HG03354 (cell line): Measurements from ENCODE around the gene NFIB.

ENCODE experiments used
- ATAC-seq: cut with Tn5 transposase; IDR thresholded peaks from one replicate; pipeline ENCODE4 v1.9.1; 2021; ENCODE audit warnings: mild to moderate bottlenecking; ENCODE audit not compliant: unreplicated experiment, poor library complexity, severe bottlenecking

Gene NFIB

GRCh38 chr9:14139287-14139686 lies 174.7 kb downstream of the NFIB start:
- ATAC-seq: no peak

DNA sequence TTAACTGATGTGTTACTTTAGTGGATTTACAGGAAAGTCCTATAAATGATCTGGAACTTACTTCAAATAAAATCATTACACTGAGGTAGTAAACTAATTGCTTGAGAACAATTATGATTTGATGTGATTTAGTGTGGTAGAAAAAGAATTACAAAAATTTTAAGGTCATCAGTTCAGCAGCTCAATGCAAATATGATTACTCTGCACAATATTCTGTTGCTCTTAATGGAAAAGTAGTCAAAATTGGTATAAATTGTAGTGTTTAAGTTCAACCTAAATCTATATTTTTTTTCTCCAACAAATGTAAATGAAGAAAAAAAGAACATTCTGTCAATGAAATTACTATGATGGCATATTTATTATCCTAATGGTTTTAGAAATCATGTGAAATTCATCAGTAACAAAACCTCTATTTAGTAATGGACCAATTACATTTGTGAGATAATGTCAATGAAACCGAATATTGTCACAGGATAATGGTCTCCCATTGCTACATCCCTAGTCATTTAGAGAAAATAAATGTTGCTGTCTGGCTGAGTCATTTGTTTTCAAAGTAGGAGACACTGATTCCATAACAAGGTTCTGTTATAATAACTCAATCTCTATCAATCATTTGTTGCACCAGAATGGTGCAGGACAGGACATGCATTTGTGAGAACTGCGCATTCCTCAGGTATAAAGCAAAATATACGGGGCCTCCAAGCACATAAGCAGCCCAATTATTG lies 177.1 kb downstream of the NFIB start:
- no peak for ATAC-seq

DNA sequence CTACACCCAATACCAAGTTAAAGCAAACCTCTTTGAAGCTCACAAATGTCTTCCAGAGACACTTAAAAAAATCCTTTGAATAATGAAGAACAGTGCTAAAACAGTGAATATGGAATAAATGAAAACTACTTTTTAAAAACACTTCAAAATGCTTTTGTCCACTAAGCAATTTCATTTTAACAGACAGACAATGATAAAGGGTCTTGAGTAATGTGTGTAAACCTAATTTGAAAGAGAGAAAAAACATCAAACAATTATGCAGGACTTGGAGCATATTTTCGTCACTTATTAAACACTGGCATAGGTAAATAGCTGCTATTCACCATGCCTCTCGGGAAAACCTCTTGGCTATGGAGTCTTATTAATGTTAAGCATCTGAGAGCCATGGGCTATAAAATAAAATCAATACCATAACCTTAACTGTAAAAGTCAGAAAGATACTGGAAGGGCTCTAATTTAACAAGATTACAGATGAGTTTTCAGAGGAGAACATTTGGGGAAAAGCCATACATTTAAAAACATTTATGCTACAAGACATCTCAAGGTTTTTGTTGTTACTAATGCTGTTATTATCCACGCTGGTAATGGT lies 177.8 kb downstream of the NFIB start:
- no peak for ATAC-seq

DNA sequence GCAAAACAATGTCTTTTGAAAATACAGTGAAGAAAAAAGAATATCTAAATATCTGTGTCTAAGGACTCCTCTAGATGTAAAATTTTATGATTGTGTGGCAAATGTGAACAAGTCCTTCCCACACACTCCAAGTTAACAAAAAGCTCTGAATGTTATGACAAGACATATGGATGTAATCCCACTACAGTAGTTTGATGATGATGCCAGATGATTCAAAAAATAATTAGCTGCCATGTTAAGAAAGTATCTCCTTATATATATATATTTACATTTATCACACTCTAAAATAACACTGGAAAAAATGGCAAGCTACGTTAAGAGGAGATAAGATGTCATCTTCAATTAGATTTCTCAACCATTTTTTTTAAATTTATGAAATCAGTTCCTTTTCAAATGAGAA lies 178.5 kb downstream of the NFIB start:
- ATAC-seq: no peak

DNA sequence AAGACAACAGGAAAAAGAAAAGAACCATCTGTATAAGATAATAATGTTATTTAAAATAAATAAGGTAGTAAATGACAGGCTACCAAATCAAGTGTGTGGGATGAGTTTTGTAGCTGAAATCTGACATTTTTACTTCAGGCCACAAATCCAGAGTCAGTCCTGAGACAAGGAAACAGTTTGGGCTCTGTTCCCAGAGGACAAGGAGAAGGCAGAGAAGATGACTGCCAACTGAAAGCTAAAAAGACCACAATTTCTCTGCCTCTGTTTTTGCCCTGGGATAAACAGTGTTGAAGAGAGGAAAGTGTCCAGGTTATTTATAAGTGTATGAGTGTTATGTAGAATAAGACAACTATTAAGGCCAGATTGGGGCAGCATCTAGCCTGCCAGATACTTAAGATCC lies 180.5 kb downstream of the NFIB start:
- ATAC-seq: no peak

GRCh38 chr9:14132775-14133174 lies 181.2 kb downstream of the NFIB start:
- no peak for ATAC-seq

- ATAC-seq: no peak
Measured at GRCh38 chr9:14131356-14132088, 182.4 kb downstream of the NFIB start.

- no peak for ATAC-seq
Measured at GRCh38 chr9:14127656-14128055, 186.3 kb downstream of the NFIB start.

- ATAC-seq: no peak
Measured at GRCh38 chr9:14119694-14120514, 194.0 kb downstream of the NFIB start.

GRCh38 chr9:14112226-14112625 lies 201.7 kb downstream of the NFIB start:
- ATAC-seq: no peak

DNA sequence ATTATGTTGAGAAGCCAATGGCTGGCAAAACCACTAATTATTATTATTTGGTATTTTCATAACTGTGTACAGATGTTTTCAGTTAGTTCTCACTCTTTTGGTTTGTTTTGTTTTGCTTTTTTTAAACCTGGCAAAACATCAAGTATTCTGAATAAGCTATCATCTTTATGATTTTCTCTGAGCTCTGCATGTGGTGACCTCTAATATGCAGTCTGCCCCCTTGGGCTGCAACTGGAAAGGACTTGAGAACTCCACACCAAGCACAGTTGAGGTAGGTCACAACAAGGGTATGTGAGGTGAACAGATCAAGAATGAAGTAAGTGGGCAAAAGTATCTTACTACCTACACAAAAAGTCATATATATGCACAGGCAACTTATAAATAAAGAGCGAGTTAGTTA lies 202.2 kb downstream of the NFIB start:
- no peak for ATAC-seq

- ATAC-seq: no peak
Measured at GRCh38 chr9:14107977-14108376, 206.0 kb downstream of the NFIB start.

DNA sequence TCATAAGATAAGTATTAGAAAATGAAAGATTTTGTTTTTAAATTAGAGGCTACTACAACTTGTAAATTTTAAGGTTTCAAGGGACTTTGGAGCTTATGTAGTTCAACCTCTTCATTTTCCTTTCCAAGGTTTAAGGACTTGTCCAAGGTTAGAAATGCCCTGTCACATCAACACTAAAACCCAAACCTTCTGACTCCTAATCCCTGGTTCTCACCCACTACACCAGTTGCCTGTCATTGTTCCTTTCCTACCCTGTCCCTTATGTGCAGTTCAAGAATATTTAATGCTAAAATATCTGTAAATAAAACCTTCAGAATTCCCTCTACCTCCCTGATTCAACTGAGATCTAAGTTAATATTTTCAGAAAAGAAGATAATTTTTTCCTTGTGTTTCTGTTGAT lies 206.4 kb downstream of the NFIB start:
- no peak for ATAC-seq

- ATAC-seq: no peak
Measured at GRCh38 chr9:14106699-14107098, 207.2 kb downstream of the NFIB start.

- ATAC-seq: no peak
Measured at GRCh38 chr9:14104496-14104895, 209.4 kb downstream of the NFIB start.

DNA sequence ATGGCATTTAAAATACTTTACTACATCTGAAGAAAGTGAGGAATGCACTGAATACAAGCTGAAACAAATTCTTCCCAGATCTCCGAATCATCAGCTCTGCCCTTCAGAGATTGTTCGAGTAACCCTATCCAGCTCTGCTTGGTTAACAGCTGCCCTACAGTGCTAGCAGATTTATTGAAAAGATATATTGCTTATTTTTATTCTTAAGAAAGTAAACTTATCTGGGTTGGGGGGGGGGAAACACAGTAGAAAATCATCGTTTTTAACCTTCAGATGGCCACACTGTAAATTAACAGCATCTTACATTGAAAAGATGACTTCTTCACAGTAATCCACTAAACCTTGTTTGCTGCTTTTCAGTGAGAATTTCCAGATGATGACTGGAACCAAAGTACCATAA lies 210.8 kb downstream of the NFIB start:
- no peak for ATAC-seq

- ATAC-seq: no peak
Measured at GRCh38 chr9:14099737-14100136, 214.2 kb downstream of the NFIB start.

DNA sequence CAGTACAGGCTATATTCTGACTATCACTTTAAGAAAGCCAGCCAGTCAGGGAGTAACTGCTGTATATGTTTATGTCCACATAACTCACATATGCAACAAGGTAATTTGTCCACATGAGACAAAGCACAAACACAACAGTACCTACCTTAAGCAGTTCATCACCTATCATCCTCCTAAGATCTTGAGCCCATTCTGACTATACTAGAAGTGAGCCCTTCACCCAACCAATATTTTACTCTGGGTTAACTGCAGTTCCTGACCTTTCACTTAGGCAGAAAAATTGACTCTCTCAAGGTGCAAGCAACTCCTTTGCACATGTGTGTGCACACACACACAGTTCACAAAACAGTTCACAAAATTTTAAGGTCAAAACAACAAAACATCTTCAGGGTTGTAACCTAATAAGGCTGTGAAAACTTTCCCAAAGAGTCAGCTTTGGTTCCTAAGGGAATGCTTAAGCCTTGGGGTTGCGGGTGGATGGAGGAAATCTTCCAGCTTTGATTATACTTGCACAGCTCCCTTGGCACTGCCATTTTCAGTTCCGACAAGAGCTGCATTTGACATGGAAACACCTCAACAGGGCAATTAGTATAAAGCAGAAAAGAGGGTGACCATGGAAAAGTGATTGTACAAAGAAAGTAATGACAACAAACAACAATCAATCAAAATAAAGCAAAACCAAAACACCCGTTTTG lies 215.3 kb downstream of the NFIB start:
- ATAC-seq: no peak

DNA sequence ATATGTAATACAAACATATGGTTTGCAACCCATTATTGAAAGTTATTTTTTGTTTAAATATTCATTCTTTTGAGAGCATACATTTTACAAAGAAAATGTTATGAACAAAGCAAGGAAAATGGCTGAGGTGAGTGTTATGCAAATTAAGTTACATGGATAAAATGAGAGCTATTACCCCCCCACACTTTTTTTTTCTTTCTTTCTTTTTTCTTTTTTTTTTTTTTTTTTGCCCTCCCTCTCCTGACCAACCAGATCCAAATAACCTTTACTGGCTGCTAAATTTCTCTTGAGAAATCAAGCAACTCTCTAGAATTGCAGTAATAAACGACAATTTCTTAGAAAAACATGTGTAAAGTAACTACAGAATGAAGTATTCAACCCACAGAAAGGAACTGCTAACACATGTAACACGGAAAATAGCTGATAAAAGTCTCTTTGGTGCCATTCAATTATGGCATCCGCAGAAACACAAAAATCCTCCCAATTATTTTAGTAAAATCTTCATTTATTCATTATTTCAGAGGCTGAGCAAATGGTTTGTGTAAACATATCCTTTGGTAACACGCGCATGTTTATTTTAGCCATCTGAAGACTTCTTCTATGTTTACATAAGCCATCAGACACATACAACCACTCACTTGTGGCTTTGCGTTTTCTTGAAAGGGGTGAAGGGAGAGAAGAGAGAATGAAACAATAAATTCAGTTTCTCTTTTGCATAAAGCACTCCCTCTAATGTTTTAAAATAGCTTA lies 216.1 kb downstream of the NFIB start:
- ATAC-seq: no peak
